GM12878 (cell line): ENCODE measurements around the gene IL36RN. TPM values are rescaled to one million over a fixed set of nuclear protein-coding genes. Genes with fewer than 3 reads are reported as not detected.

ENCODE experiments used
- ATAC-seq: fragments of 200-7000 bp; cut with Tn5 transposase; 3 replicates; pipeline ENCODE4 v1.9.1; 2020; ENCODE audit warnings: mild to moderate bottlenecking, moderate library complexity
- BruUV-seq: library from RNA; stranded (reverse); fragments of 400-500 nt; replicated peaks from 2 replicates; lab custom pipeline; 2021; lab: Mats Ljungman, UMichigan
- CTCF ChIA-PET: fragments of 300-600 bp; sonication (Branson Sonifier 250); formaldehyde crosslinking; extraction: SDS; loops from one replicate; lab custom pipeline; 2021; ENCODE audit warnings: inconsistent platforms; lab: Yijun Ruan, JAX
- POLR2A ChIA-PET: fragments of 350-600 bp; formaldehyde crosslinking; extraction: SDS; loops from one replicate; lab custom pipeline; 2021; ENCODE audit warnings: inconsistent platforms; lab: Charles Lee
- RAD21 ChIA-PET: fragments of 300-600 bp; sonication (Branson Sonifier 250); formaldehyde crosslinking; loops from one replicate; lab custom pipeline; 2023; ENCODE audit warnings: antibody characterized with exemption; ENCODE audit not compliant: unreplicated experiment; lab: Charles Lee
- SMC1A ChIA-PET: fragments of 300-600 bp; sonication (Branson Sonifier 250); formaldehyde crosslinking; loops from one replicate; lab custom pipeline; 2023; ENCODE audit not compliant: unreplicated experiment, uncharacterized antibody; lab: Charles Lee
- DNase-seq: peaks from one replicate; pipeline ENCODE4 v3.0.0-alpha.2; 2011; ENCODE audit warnings: low read depth, low spot score
- FAIRE-seq: peaks from 3 replicates; lab custom pipeline; 2011; peaks lifted over from hg19 to GRCh38; lab: Jason Lieb, UNC
- H2AFZ ChIP-seq: 2 replicates; pipeline ENCODE4 v1.6.0; 2011; ENCODE audit warnings: low read depth, low read length, control low read depth; ENCODE audit not compliant: control insufficient read depth
- H3K27ac ChIP-seq: 2 replicates; pipeline ENCODE4 v1.5.1; 2011; ENCODE audit warnings: control low read depth; ENCODE audit not compliant: control insufficient read depth, insufficient read depth
- H3K27me3 ChIP-seq, 2 experiments: replicated peaks in 1 of 2; 2 replicates each; pipeline versions ENCODE4 v1.6.0 to v1.6.1; 2011; ENCODE audit warnings: low read length in 1 of 2; ENCODE audit not compliant: control insufficient read depth in 2 of 2, insufficient read depth in 2 of 2
- H3K36me3 ChIP-seq, 2 experiments: 2 replicates each; pipeline ENCODE4 v1.5.1; 2011; ENCODE audit warnings: low read length in 1 of 2; ENCODE audit not compliant: control insufficient read depth in 2 of 2, insufficient read depth in 2 of 2
- H3K4me1 ChIP-seq: 2 replicates; pipeline ENCODE4 v1.6.1; 2011; ENCODE audit warnings: mild to moderate bottlenecking, low read length, moderate library complexity, mixed read lengths; ENCODE audit not compliant: control insufficient read depth, insufficient read depth
- H3K4me2 ChIP-seq: 2 replicates; pipeline ENCODE4 v1.6.0; 2011; ENCODE audit warnings: control low read depth; ENCODE audit not compliant: control insufficient read depth, insufficient read depth
- H3K4me3 ChIP-seq: fragments of 200-600 bp; sonication (generic); 2 replicates; pipeline ENCODE4 v1.5.1; 2016
- H3K79me2 ChIP-seq: 2 replicates; pipeline ENCODE4 v1.6.0; 2011; ENCODE audit warnings: low read length; ENCODE audit not compliant: control insufficient read depth, insufficient read depth
- H3K9ac ChIP-seq: 2 replicates; pipeline ENCODE4 v1.8.0; 2011; ENCODE audit warnings: low read length, control low read depth, mixed read lengths; ENCODE audit not compliant: control insufficient read depth, insufficient read depth
- H3K9me3 ChIP-seq: replicated peaks from 3 replicates; pipeline ENCODE4 v1.5.1; 2011; ENCODE audit warnings: mild to moderate bottlenecking, low read length; ENCODE audit not compliant: control insufficient read depth, insufficient read depth
- H4K20me1 ChIP-seq: 2 replicates; pipeline ENCODE4 v1.6.0; 2011; ENCODE audit not compliant: control insufficient read depth, insufficient read depth
- BACH1 ChIP-seq: fragments of 450-650 bp; IDR thresholded peaks from 2 replicates; pipeline ENCODE4 v1.6.1; 2017; ENCODE audit warnings: mild to moderate bottlenecking, borderline replicate concordance
- BCL11A ChIP-seq: IDR thresholded peaks from 2 replicates; pipeline ENCODE4 v1.6.1; 2011; ENCODE audit warnings: low read depth, low read length
- CHD2 ChIP-seq: IDR thresholded peaks from 2 replicates; pipeline ENCODE4 v1.6.1; 2011; ENCODE audit warnings: low read depth, low read length, improper control_type of control experiment, borderline replicate concordance
- EED ChIP-seq: sonication (generic); IDR thresholded peaks from 2 replicates; pipeline ENCODE4 v1.6.1; 2016; ENCODE audit warnings: antibody characterized with exemption, low read depth
- MXI1 ChIP-seq: fragments of 150-350 bp; IDR thresholded peaks from 2 replicates; pipeline ENCODE4 v1.6.1; 2011; ENCODE audit warnings: low read depth, mild to moderate bottlenecking, inconsistent platforms, low read length, improper control_type of control experiment
- MYB ChIP-seq: fragments of 150-350 bp; IDR thresholded peaks from 2 replicates; pipeline ENCODE4 v1.6.1; 2014; ENCODE audit warnings: mild to moderate bottlenecking, low read depth, low read length, borderline replicate concordance
- NR2C1 ChIP-seq: fragments of 450-650 bp; IDR thresholded peaks from 2 replicates; pipeline ENCODE4 v1.6.1; 2017; ENCODE audit warnings: antibody characterized with exemption, mild to moderate bottlenecking, moderate library complexity
- NR2F1 ChIP-seq: fragments of 450-650 bp; conservative IDR thresholded peaks from 2 replicates; pipeline ENCODE4 v1.6.1; 2017; ENCODE audit warnings: mild to moderate bottlenecking
- PML ChIP-seq: IDR thresholded peaks from 2 replicates; pipeline ENCODE4 v1.6.1; 2012; ENCODE audit warnings: low read length, inconsistent platforms
- RFX5 ChIP-seq: IDR thresholded peaks from 2 replicates; pipeline ENCODE4 v1.6.1; 2011; ENCODE audit warnings: low read depth, low read length, improper control_type of control experiment
- TAF1 ChIP-seq: IDR thresholded peaks from 2 replicates; pipeline ENCODE4 v1.6.1; 2011; ENCODE audit warnings: mild to moderate bottlenecking, low read depth, low read length, borderline replicate concordance
- WGBS: methylation state at CpG from one replicate; pipeline ENCODE4 v1.1.6; 2016; ENCODE audit warnings: low lambda C conversion rate; ENCODE audit not compliant: insufficient replicate concordance, insufficient coverage; ENCODE audit errors: missing lambda C conversion rate; 5-methylcytosine and 5-hydroxymethylcytosine counted together
- in situ Hi-C: fragments of 300-500 bp; cut with MboI; formaldehyde crosslinking; loops from 9 replicates; pipeline ENCODE4 v1.14.3; 2018; ENCODE audit warnings: mixed read lengths
- intact Hi-C: fragments of 100-400 bp; cut with micrococcal nuclease; formaldehyde crosslinking; loops from one replicate; pipeline ENCODE4 v1.14.2; 2022; ENCODE audit not compliant: unreplicated experiment
- polyA plus RNA-seq, 11 experiments: library from polyadenylated mRNA; depleted of rRNA in 4 of 11; unstranded in 6 of 11; stranded (reverse) in 5 of 11; fragments of >200 nt; fragmentation: Nextera tagmentation in 4 of 11; fragmentation: Illumina TruSeq in 1 of 11; extraction: Ambion mirVana in 4 of 11; extraction: Trizol in 1 of 11; gene quantifications; 1 replicate in 1 of 11; 2 replicates in 10 of 11; pipeline versions ENCODE4 v1.2.1 to v1.2.3, GENCODE V29; 2011 to 2016; ENCODE audit warnings: inconsistent platforms in 2 of 11, missing spikeins in 2 of 11, low read depth in 1 of 11
- total RNA-seq, 4 experiments: library from RNA; depleted of rRNA in 3 of 4; stranded (reverse); fragments of >200 nt in 3 of 4; fragmentation: Illumina TruSeq in 1 of 4; extraction: Trizol in 1 of 4; gene quantifications; 2 replicates each; pipeline versions ENCODE4 v1.2.1 to v1.2.3, GENCODE V29; 2013 to 2021
- TF ChIP-seq, protein P1 (sequence below): IDR thresholded peaks from 2 replicates; pipeline ENCODE4 v1.6.1; 2011; ENCODE audit warnings: mild to moderate bottlenecking, low read depth, low read length, moderate library complexity; ENCODE audit not compliant: insufficient replicate concordance

Gene IL36RN
- total and polyA plus RNA-seq, 10 of the 15 experiments (the other 5 are each of a cell fraction or from before 2014, with no cell fraction given) = not detected

GRCh38 chr2:113028112-113028511 lies 30.9 kb upstream of the IL36RN start:
- no peaks in the 10 kb centered on the region for H3K79me2 ChIP-seq
- in situ Hi-C loops (no loop called here), intact Hi-C loops (no loop called here)
- ChIA-PET POLR2A (no interaction called here), SMC1A (no interaction called here), CTCF (no interaction called here), RAD21 (no interaction called here)
- FAIRE-seq (no peak), ATAC-seq (no peak), DNase-seq (no peak)
- H3K27ac ChIP-seq = no peak overlapping the region
- H3K9ac ChIP-seq = no peak overlapping the region
- peaks cover 2 to 4% of the 10 kb centered on the region in 2 experiments for H3K27me3 ChIP-seq
- H3K36me3 ChIP-seq = no peaks in the 10 kb centered on the region
- H3K4me1 ChIP-seq = no peaks in the 10 kb centered on the region
- no peak for TF ChIP-seq EED
- TF ChIP-seq MXI1 = no peak
- TF ChIP-seq BACH1 = no peak
- TF ChIP-seq, protein P1, sequence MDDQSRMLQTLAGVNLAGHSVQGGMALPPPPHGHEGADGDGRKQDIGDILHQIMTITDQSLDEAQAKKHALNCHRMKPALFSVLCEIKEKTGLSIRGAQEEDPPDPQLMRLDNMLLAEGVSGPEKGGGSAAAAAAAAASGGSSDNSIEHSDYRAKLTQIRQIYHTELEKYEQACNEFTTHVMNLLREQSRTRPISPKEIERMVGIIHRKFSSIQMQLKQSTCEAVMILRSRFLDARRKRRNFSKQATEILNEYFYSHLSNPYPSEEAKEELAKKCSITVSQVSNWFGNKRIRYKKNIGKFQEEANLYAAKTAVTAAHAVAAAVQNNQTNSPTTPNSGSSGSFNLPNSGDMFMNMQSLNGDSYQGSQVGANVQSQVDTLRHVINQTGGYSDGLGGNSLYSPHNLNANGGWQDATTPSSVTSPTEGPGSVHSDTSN = no peak
- no peak for TF ChIP-seq NR2C1
- TF ChIP-seq PML = no peak
- no peak for TF ChIP-seq MYB
- TF ChIP-seq TAF1 = no peak
- TF ChIP-seq RFX5 = no peak
- TF ChIP-seq BCL11A = no peak
- no peak for TF ChIP-seq CHD2
- no peak for TF ChIP-seq NR2F1
- no peak overlapping the region for H3K4me2 ChIP-seq
- WGBS = 0% methylated on average over 1 of the region's 1 CpG
- no peak overlapping the region for H3K4me3 ChIP-seq
- BruUV-seq = no TSS peak
- H3K9me3 ChIP-seq = no peaks in the 10 kb centered on the region
- H2AFZ ChIP-seq = no peak overlapping the region
- H4K20me1 ChIP-seq = no peaks in the 10 kb centered on the region
